K562 (cell line): Measurements from ENCODE around the gene FABP2. TPM values are rescaled to one million over a fixed set of nuclear protein-coding genes. Genes with fewer than 3 reads are reported as not detected.

Experiments
- ATAC-seq: fragments of 200-7000 bp; cut with Tn5 transposase; 3 replicates; pipeline ENCODE4 v1.9.1; 2020; ENCODE audit warnings: moderate library complexity
- BruUV-seq: library from RNA; stranded (reverse); fragments of 400-500 nt; replicated peaks from 2 replicates; lab custom pipeline; 2021; lab: Mats Ljungman, UMichigan
- CTCF ChIA-PET: fragments of 300-600 bp; formaldehyde crosslinking; extraction: SDS; loops from one replicate; lab custom pipeline; 2021; ENCODE audit warnings: low intra/inter-chr PET ratio; lab: Yijun Ruan, JAX
- POLR2A ChIA-PET: fragments of 300-600, 350-650 bp; sonication (Branson Sonifier 250); formaldehyde crosslinking; extraction: SDS; loops from one replicate; lab custom pipeline; 2021; ENCODE audit warnings: antibody characterized with exemption, inconsistent platforms; lab: Yijun Ruan, JAX
- DNase-seq, 4 experiments: peaks; one replicate each; pipeline versions ENCODE4 v3.0.0 to v3.0.0-alpha.2; 2011 to 2018; ENCODE audit warnings: low spot score in 3 of 4, mixed read lengths in 3 of 4; ENCODE audit errors: extremely low read depth in 1 of 4
- FAIRE-seq: peaks from 2 replicates; lab custom pipeline; 2011; peaks lifted over from hg19 to GRCh38; lab: Jason Lieb, UNC
- H2AFZ ChIP-seq: 2 replicates; pipeline ENCODE4 v1.6.0; 2011; ENCODE audit warnings: low read depth, low read length, control low read depth, inconsistent platforms
- H3K27ac ChIP-seq: fragments of 200-600 bp; 3 replicates; pipeline ENCODE4 v1.8.0; 2011; ENCODE audit warnings: low read depth, mild to moderate bottlenecking, control low read depth, inconsistent platforms, low read length, moderate library complexity, mixed read lengths; ENCODE audit errors: extremely low read depth
- H3K27me3 ChIP-seq, 2 experiments: fragments of 300-600 bp in 1 of 2; 2 replicates in 1 of 2; 3 replicates in 1 of 2; pipeline versions ENCODE4 v1.6.0 to v1.8.0; 2011; ENCODE audit warnings: inconsistent platforms in 2 of 2, low read length in 2 of 2, mild to moderate bottlenecking in 1 of 2, mixed read lengths in 1 of 2, moderate library complexity in 1 of 2; ENCODE audit not compliant: control insufficient read depth in 2 of 2, insufficient read depth in 2 of 2
- H3K36me3 ChIP-seq: fragments of 300-600 bp; 3 replicates; pipeline ENCODE4 v1.8.0; 2011; ENCODE audit warnings: mild to moderate bottlenecking, low read length, inconsistent platforms; ENCODE audit not compliant: control insufficient read depth, insufficient read depth
- H3K4me1 ChIP-seq, 2 experiments: fragments of 200-600 bp in 1 of 2; replicated peaks in 1 of 2; 2 replicates in 1 of 2; 3 replicates in 1 of 2; pipeline versions ENCODE4 v1.5.1 to v1.8.0; 2011; ENCODE audit warnings: inconsistent platforms in 2 of 2, low read length in 2 of 2, mild to moderate bottlenecking in 1 of 2, mixed read lengths in 1 of 2, moderate library complexity in 1 of 2; ENCODE audit not compliant: control insufficient read depth in 2 of 2, insufficient read depth in 2 of 2
- H3K4me2 ChIP-seq: 2 replicates; pipeline ENCODE4 v1.6.1; 2011; ENCODE audit warnings: low read length, control low read depth, inconsistent platforms, mixed read lengths; ENCODE audit not compliant: insufficient read depth
- H3K4me3 ChIP-seq: fragments of 200-600 bp; sonication (generic), shearing (Covaris generic); 2 replicates; pipeline ENCODE4 v1.5.1; 2016; ENCODE audit warnings: control low read depth, inconsistent platforms
- H3K79me2 ChIP-seq: fragments of 200-600 bp; 3 replicates; pipeline ENCODE4 v1.8.0; 2011; ENCODE audit warnings: low read length, inconsistent platforms; ENCODE audit not compliant: control insufficient read depth, insufficient read depth
- H3K9ac ChIP-seq, 2 experiments: 2 replicates each; pipeline versions ENCODE4 v1.6.0 to v1.6.1; 2011; ENCODE audit warnings: low read depth in 2 of 2, low read length in 2 of 2, control low read depth in 1 of 2, inconsistent platforms in 1 of 2, mild to moderate bottlenecking in 1 of 2, mixed read lengths in 1 of 2; ENCODE audit not compliant: insufficient read depth in 1 of 2
- H3K9me1 ChIP-seq: one replicate; pipeline ENCODE4 v1.6.0; 2011; ENCODE audit warnings: inconsistent platforms, mild to moderate bottlenecking, low read length, moderate library complexity; ENCODE audit not compliant: control insufficient read depth, insufficient read depth
- H3K9me3 ChIP-seq: replicated peaks from 2 replicates; pipeline ENCODE4 v1.5.1; 2011; ENCODE audit warnings: low read depth, low read length, inconsistent platforms; ENCODE audit not compliant: control insufficient read depth, insufficient read depth
- H4K20me1 ChIP-seq: replicated peaks from 2 replicates; pipeline ENCODE4 v1.6.1; 2011; ENCODE audit warnings: low read length, inconsistent platforms, mixed read lengths; ENCODE audit not compliant: control insufficient read depth, insufficient read depth
- KAT8 ChIP-seq: fragments of 450-650 bp; IDR thresholded peaks from 2 replicates; pipeline ENCODE4 v1.6.1; 2016; ENCODE audit warnings: low read depth, mild to moderate bottlenecking
- MCM3 ChIP-seq: fragments of 450-650 bp; IDR thresholded peaks from 2 replicates; pipeline ENCODE4 v1.6.1; 2016
- PCBP2 ChIP-seq: fragments of 200-400 bp; formaldehyde crosslinking; IDR thresholded peaks from 2 replicates; pipeline ENCODE4 v1.6.1; 2018; ENCODE audit warnings: low read length, low read depth, mild to moderate bottlenecking, moderate library complexity; ENCODE audit not compliant: poor library complexity, severe bottlenecking
- SIN3B ChIP-seq: fragments of 450-650 bp; IDR thresholded peaks from 2 replicates; pipeline ENCODE4 v1.6.1; 2017; ENCODE audit warnings: low read depth, mild to moderate bottlenecking, moderate library complexity
- ZNF146 ChIP-seq: IDR thresholded peaks from one replicate; pipeline ENCODE4 v1.6.1; 2018; ENCODE audit warnings: missing compliant biosample characterization; ENCODE audit not compliant: unreplicated experiment
- WGBS: fragments of 100-300 bp; shearing (Covaris generic); methylation state at CpG from one replicate; pipeline ENCODE4 v1.1.6; 2016; ENCODE audit warnings: low coverage, mixed read lengths; ENCODE audit not compliant: insufficient coverage; ENCODE audit errors: missing lambda C conversion rate; 5-methylcytosine and 5-hydroxymethylcytosine counted together
- in situ Hi-C: fragments of 300-500 bp; cut with MboI; formaldehyde crosslinking; loops from 4 replicates; pipeline ENCODE4 v1.15.0; 2018; ENCODE audit warnings: inconsistent platforms, mixed read lengths
- intact Hi-C: fragments of 100-400 bp; cut with micrococcal nuclease; formaldehyde crosslinking; loops from 2 replicates; pipeline ENCODE4 v1.14.2; 2022
- polyA plus RNA-seq, 8 experiments: library from polyadenylated mRNA; depleted of rRNA in 4 of 8; stranded (reverse) in 5 of 8; unstranded in 3 of 8; fragments of >200 nt; fragmentation: Nextera tagmentation in 2 of 8; fragmentation: Illumina TruSeq in 1 of 8; extraction: Ambion mirVana in 2 of 8; extraction: Trizol in 1 of 8; gene quantifications; 2 replicates each; pipeline versions ENCODE4 v1.2.1 to v1.2.3, GENCODE V29; 2011 to 2014; ENCODE audit warnings: inconsistent platforms in 1 of 8, missing spikeins in 1 of 8
- total RNA-seq, 7 experiments: library from RNA; depleted of rRNA in 6 of 7; stranded (reverse); fragments of >200 nt in 6 of 7; fragmentation: Illumina TruSeq in 2 of 7; extraction: Trizol in 2 of 7; gene quantifications; 2 replicates each; pipeline versions ENCODE4 v1.2.1 to v1.2.3, GENCODE V29; 2011 to 2021; ENCODE audit warnings: low replicate concordance in 1 of 7
- TF ChIP-seq, protein P1 (sequence below): fragments of 250-450 bp; sonication (Bioruptor Pico); IDR thresholded peaks from 2 replicates; pipeline ENCODE4 v1.8.0; 2021; ENCODE audit warnings: moderate library complexity, mild to moderate bottlenecking, inconsistent platforms
- TF ChIP-seq, protein P2 (sequence below): sonication (generic); formaldehyde crosslinking; IDR thresholded peaks from 2 replicates; pipeline ENCODE4 v1.8.1; 2022; ENCODE audit warnings: missing genetic modification reagents
- TF ChIP-seq, protein P3 (sequence below), 2 experiments: fragments of 450-650 bp; formaldehyde crosslinking in 1 of 2; IDR thresholded peaks; 2 replicates each; pipeline versions ENCODE4 v1.4.0 to v1.6.1; 2014 to 2020; ENCODE audit warnings: mild to moderate bottlenecking in 2 of 2, borderline replicate concordance in 1 of 2, low read depth in 1 of 2

Gene FABP2
- total and polyA plus RNA-seq, 9 of the 15 experiments (the other 6 are each of a cell fraction or from before 2014, with no cell fraction given): not detected

DNA sequence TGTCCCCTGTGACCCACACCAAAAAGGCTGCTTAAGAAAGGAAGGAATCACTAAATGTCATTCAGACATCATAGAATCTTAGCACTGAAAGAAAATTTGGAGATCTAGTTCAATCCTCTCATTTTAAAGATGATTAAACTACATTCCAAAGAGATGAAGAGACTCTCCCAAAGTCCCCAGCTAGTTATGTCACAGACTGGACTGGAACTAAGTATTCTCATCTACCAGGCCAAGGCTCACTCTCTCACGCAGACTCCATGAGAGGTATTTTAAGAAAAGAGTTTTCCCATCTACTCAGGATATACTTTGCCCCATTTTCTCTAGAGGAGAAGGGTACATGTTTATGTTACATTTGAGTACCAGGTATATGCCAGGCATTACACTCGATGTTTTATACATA, 6.9 kb downstream of the FABP2 start (continued):
- TF ChIP-seq SIN3B (no peak), ZNF146 (CRISPR knock-in tag) (no peak), PCBP2 (no peak)
- TF ChIP-seq, protein P1, sequence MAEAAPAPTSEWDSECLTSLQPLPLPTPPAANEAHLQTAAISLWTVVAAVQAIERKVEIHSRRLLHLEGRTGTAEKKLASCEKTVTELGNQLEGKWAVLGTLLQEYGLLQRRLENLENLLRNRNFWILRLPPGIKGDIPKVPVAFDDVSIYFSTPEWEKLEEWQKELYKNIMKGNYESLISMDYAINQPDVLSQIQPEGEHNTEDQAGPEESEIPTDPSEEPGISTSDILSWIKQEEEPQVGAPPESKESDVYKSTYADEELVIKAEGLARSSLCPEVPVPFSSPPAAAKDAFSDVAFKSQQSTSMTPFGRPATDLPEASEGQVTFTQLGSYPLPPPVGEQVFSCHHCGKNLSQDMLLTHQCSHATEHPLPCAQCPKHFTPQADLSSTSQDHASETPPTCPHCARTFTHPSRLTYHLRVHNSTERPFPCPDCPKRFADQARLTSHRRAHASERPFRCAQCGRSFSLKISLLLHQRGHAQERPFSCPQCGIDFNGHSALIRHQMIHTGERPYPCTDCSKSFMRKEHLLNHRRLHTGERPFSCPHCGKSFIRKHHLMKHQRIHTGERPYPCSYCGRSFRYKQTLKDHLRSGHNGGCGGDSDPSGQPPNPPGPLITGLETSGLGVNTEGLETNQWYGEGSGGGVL: no peak

DNA sequence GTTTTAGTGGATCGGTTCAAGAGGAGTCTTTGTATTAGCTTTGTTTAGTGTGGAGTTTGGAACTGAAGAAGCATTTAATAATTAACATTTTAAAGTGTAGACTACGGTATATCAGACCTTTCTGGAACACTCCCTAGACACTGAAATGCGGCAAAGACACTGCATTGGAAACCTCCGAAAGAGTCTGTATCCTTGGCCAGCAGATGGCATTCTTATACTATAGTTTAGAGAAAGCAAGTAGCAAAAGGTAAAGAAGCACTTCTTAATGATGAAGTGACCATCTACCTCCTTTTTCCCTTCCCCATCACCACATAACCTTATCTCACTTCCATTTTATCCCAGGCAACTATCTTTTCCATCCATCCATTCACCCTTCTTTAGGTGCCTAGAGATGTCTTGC, 7.6 kb downstream of the FABP2 start:
- 0% methylated on average over 4 of the region's 4 CpGs for WGBS
- Histone ChIP-seq H4K20me1 (no peaks in the 10 kb centered on the region), H3K36me3 (no peaks in the 10 kb centered on the region), H3K9me3 (no peaks in the 10 kb centered on the region), H3K4me1 (no peaks in the 10 kb centered on the region), H3K27me3 (peaks cover 0 to 5% of the 10 kb centered on the region in 2 experiments; a peak in 1 of 5 replicates), H3K9ac (no peak overlapping the region), H3K4me2 (no peak overlapping the region), H3K9me1 (no peaks in the 10 kb centered on the region), H3K79me2 (no peaks in the 10 kb centered on the region), H2AFZ (no peak overlapping the region), H3K27ac (no peak overlapping the region), H3K4me3 (no peak overlapping the region)
- intact Hi-C loops: loop anchor here (2.0 kb wide), 2 partner anchors 312 to 736 kb away; no protein-coding TSS in a partner anchor
- ATAC-seq (peak; percentile 83), DNase-seq (peak in 1 of 4 experiments; percentile 44), FAIRE-seq (no peak)
- no TSS peak for BruUV-seq
- ChIA-PET CTCF (interaction anchor here (0.6 to 1.5 kb wide), 2 partner anchors 179 to 737 kb away, joined by 3 to 4 read pairs; no protein-coding TSS in a partner anchor), POLR2A (no interaction called here)
- in situ Hi-C loops: loop anchor here (10.0 kb wide), 1 partner anchor 740 kb away; no protein-coding TSS in a partner anchor
- no peak for TF ChIP-seq MCM3
- TF ChIP-seq, protein P2, sequence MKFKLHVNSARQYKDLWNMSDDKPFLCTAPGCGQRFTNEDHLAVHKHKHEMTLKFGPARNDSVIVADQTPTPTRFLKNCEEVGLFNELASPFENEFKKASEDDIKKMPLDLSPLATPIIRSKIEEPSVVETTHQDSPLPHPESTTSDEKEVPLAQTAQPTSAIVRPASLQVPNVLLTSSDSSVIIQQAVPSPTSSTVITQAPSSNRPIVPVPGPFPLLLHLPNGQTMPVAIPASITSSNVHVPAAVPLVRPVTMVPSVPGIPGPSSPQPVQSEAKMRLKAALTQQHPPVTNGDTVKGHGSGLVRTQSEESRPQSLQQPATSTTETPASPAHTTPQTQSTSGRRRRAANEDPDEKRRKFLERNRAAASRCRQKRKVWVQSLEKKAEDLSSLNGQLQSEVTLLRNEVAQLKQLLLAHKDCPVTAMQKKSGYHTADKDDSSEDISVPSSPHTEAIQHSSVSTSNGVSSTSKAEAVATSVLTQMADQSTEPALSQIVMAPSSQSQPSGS (CRISPR knock-in tag): no peak
- no peak for TF ChIP-seq KAT8
- TF ChIP-seq, protein P3, sequence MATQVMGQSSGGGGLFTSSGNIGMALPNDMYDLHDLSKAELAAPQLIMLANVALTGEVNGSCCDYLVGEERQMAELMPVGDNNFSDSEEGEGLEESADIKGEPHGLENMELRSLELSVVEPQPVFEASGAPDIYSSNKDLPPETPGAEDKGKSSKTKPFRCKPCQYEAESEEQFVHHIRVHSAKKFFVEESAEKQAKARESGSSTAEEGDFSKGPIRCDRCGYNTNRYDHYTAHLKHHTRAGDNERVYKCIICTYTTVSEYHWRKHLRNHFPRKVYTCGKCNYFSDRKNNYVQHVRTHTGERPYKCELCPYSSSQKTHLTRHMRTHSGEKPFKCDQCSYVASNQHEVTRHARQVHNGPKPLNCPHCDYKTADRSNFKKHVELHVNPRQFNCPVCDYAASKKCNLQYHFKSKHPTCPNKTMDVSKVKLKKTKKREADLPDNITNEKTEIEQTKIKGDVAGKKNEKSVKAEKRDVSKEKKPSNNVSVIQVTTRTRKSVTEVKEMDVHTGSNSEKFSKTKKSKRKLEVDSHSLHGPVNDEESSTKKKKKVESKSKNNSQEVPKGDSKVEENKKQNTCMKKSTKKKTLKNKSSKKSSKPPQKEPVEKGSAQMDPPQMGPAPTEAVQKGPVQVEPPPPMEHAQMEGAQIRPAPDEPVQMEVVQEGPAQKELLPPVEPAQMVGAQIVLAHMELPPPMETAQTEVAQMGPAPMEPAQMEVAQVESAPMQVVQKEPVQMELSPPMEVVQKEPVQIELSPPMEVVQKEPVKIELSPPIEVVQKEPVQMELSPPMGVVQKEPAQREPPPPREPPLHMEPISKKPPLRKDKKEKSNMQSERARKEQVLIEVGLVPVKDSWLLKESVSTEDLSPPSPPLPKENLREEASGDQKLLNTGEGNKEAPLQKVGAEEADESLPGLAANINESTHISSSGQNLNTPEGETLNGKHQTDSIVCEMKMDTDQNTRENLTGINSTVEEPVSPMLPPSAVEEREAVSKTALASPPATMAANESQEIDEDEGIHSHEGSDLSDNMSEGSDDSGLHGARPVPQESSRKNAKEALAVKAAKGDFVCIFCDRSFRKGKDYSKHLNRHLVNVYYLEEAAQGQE (IDR thresholded peaks at IDR 0.05; ENCODE audit: borderline replicate concordance): peak; percentile 52; the same call in 1 of the 2 replicates
- TF ChIP-seq, protein P3 (CRISPR knock-in tag; IDR thresholded peaks at IDR 0.05; ENCODE audit: low read depth): no peak
